GM19328 (cell line): ENCODE results near the gene TPH1.
A peak's percentile ranks its signal among the peaks of the same experiment; 100 is the strongest.
"Not testable (repeated sequence)": the region's sequence is repeated elsewhere in the genome, so short reads cannot be mapped to it uniquely, and the experiment has no call there.

Source experiments
- ATAC-seq: cut with Tn5 transposase; IDR thresholded peaks from one replicate; pipeline ENCODE4 v1.9.1; 2021; ENCODE audit warnings: mild to moderate bottlenecking, moderate library complexity; ENCODE audit not compliant: unreplicated experiment

TPH1 gene

GRCh38 chr11:18027475-18027874, 18.6 kb downstream of the TPH1 start:
- ATAC-seq: no peak

GRCh38 chr11:18022419-18022818, 23.6 kb downstream of the TPH1 start:
- ATAC-seq: no peak

- no peak for ATAC-seq
Measured at GRCh38 chr11:18019650-18020049, 26.4 kb downstream of the TPH1 start.

GRCh38 chr11:18016789-18017188, 29.3 kb downstream of the TPH1 start:
- no peak for ATAC-seq

GRCh38 chr11:18014876-18015275, 31.2 kb downstream of the TPH1 start:
- ATAC-seq: no peak

GRCh38 chr11:18013790-18014507, 32.1 kb downstream of the TPH1 start:
- ATAC-seq: no peak

- peak; percentile 94 for ATAC-seq
Measured at GRCh38 chr11:18012906-18013781, 32.9 kb downstream of the TPH1 start, which contains the start of gene SERGEF. Gene SERGEF, minus strand, starts transcription at chr11:18013047. Its CDS starts 37 bp downstream, at chr11:18013010.

GRCh38 chr11:18012122-18012905, 33.8 kb downstream of the TPH1 start:
- no peak for ATAC-seq

- ATAC-seq: no peak
Measured at GRCh38 chr11:18011633-18012032, 34.4 kb downstream of the TPH1 start.

GRCh38 chr11:18010977-18011586, 35.0 kb downstream of the TPH1 start:
- ATAC-seq: no peak

- ATAC-seq: no peak
Measured at GRCh38 chr11:18010121-18010670, 35.9 kb downstream of the TPH1 start.

- ATAC-seq: no peak
Measured at GRCh38 chr11:18005376-18006129, 40.5 kb downstream of the TPH1 start.

- ATAC-seq: no peak
Measured at GRCh38 chr11:18001191-18001590, 44.9 kb downstream of the TPH1 start.

- no peak for ATAC-seq
Measured at GRCh38 chr11:18000760-18001159, 45.3 kb downstream of the TPH1 start.

- ATAC-seq: not testable (repeated sequence)
Measured at GRCh38 chr11:18000128-18000527, 45.9 kb downstream of the TPH1 start.
